Femur (tissue), 1 donor: ENCODE results near the gene ZNF865.
A peak's percentile ranks its signal among the peaks of the same experiment; 100 is the strongest.

Experiments
- DNase-seq: peaks from one replicate; pipeline ENCODE4 v3.0.0-alpha.2; 2017

The ZNF865 gene

GRCh38 chr19:55647732-55648584 is 42.5 kb downstream of the ZNF865 start, which contains the start of gene CCDC106:
TSS of gene CCDC106 (plus strand) at chr19:55648212. CDS start at chr19:55649047, 835 bp downstream.
- DNase-seq: peak; percentile 87

- peak; percentile 36 for DNase-seq
Observed at GRCh38 chr19:55648585-55649267, 43.3 kb downstream of the ZNF865 start.

- peak; percentile 23 for DNase-seq
Observed at GRCh38 chr19:55649268-55650125, 44.0 kb downstream of the ZNF865 start.

- peak; percentile 19 for DNase-seq
Observed at GRCh38 chr19:55650126-55650557, 44.7 kb downstream of the ZNF865 start.

- peak; percentile 24 for DNase-seq
Observed at GRCh38 chr19:55650602-55651230, 45.3 kb downstream of the ZNF865 start.

- peak; percentile 38 for DNase-seq
Observed at GRCh38 chr19:55651236-55651635, 45.8 kb downstream of the ZNF865 start.

GRCh38 chr19:55652311-55653128 is 47.1 kb downstream of the ZNF865 start:
- DNase-seq: peak; percentile 53

- peak; percentile 99 for DNase-seq
Observed at GRCh38 chr19:55653651-55654322, 48.3 kb downstream of the ZNF865 start.

- DNase-seq: peak; percentile 100
Observed at GRCh38 chr19:55654323-55654867, 48.9 kb downstream of the ZNF865 start.

GRCh38 chr19:55654868-55655647 is 49.6 kb downstream of the ZNF865 start, which contains the start of gene U2AF2:
TSS of gene U2AF2 (plus strand) at chr19:55655035. CDS start at chr19:55655105, 70 bp downstream.
- DNase-seq: peak; percentile 99

- DNase-seq: no peak
Observed at GRCh38 chr19:55655648-55656040, 50.2 kb downstream of the ZNF865 start.

- DNase-seq: no peak
Observed at GRCh38 chr19:55656552-55656951, 51.1 kb downstream of the ZNF865 start.

GRCh38 chr19:55656988-55657747 is 51.7 kb downstream of the ZNF865 start:
- no peak for DNase-seq

- DNase-seq: no peak
Observed at GRCh38 chr19:55658846-55659459, 53.5 kb downstream of the ZNF865 start.

- DNase-seq: no peak
Observed at GRCh38 chr19:55659822-55660221, 54.4 kb downstream of the ZNF865 start.

- no peak for DNase-seq
Observed at GRCh38 chr19:55660404-55660803, 55.0 kb downstream of the ZNF865 start.

GRCh38 chr19:55660991-55661390 is 55.5 kb downstream of the ZNF865 start:
- DNase-seq: no peak

GRCh38 chr19:55661826-55662225 is 56.4 kb downstream of the ZNF865 start:
- DNase-seq: no peak
